A673 (cell line): Measurements from ENCODE around the gene CCL25. TPM values are rescaled to one million over a fixed set of nuclear protein-coding genes. Genes with fewer than 3 reads are reported as not detected.
A peak's percentile ranks its signal among the peaks of the same experiment; 100 is the strongest.

ENCODE experiments used
- BruUV-seq: library from RNA; stranded (reverse); fragments of 400-500 nt; replicated peaks from 2 replicates; lab custom pipeline; 2021; lab: Mats Ljungman, UMichigan
- CTCF ChIA-PET: fragments of 300-600 bp; sonication (Branson Sonifier 250); formaldehyde crosslinking; loops from one replicate; lab custom pipeline; 2022; ENCODE audit warnings: antibody characterized with exemption; lab: Charles Lee
- POLR2A ChIA-PET: fragments of 300-600 bp; sonication (Branson Sonifier 250); formaldehyde crosslinking; loops from one replicate; lab custom pipeline; 2022; ENCODE audit warnings: antibody characterized with exemption; ENCODE audit not compliant: low non-redundant PET; lab: Charles Lee
- DNase-seq: peaks from one replicate; pipeline ENCODE4 v3.0.0-alpha.2; 2015; ENCODE audit warnings: low spot score
- H3K27ac ChIP-seq: fragments of 200-600 bp; sonication (generic); 2 replicates; pipeline ENCODE4 v1.5.1; 2016; ENCODE audit warnings: mixed run types, low read depth, mild to moderate bottlenecking, mixed read lengths, antibody characterized with exemption, low read length; ENCODE audit not compliant: poor library complexity, severe bottlenecking
- H3K27me3 ChIP-seq: fragments of 200-600 bp; sonication (generic); replicated peaks from 2 replicates; pipeline ENCODE4 v1.6.1; 2017; ENCODE audit warnings: mixed run types, low read depth, mild to moderate bottlenecking, mixed read lengths, antibody characterized with exemption, low read length; ENCODE audit not compliant: insufficient read depth, poor library complexity
- H3K36me3 ChIP-seq: fragments of 200-600 bp; sonication (generic); 2 replicates; pipeline ENCODE4 v1.6.1; 2016; ENCODE audit warnings: mixed run types, mild to moderate bottlenecking, mixed read lengths, antibody characterized with exemption, low read length; ENCODE audit not compliant: insufficient read depth, poor library complexity, severe bottlenecking
- H3K4me1 ChIP-seq: fragments of 200-600 bp; sonication (generic); 2 replicates; pipeline ENCODE4 v1.6.1; 2017; ENCODE audit warnings: mixed run types, mild to moderate bottlenecking, mixed read lengths, antibody characterized with exemption, low read length; ENCODE audit not compliant: insufficient read depth, poor library complexity, severe bottlenecking
- H3K4me3 ChIP-seq: fragments of 200-600 bp; sonication (generic); 2 replicates; pipeline ENCODE4 v1.5.1; 2016; ENCODE audit warnings: low read depth, mixed run types, mild to moderate bottlenecking, mixed read lengths, low read length; ENCODE audit not compliant: poor library complexity, severe bottlenecking
- H3K9me3 ChIP-seq: fragments of 200-600 bp; sonication (generic); 2 replicates; pipeline ENCODE4 v1.6.1; 2016; ENCODE audit warnings: mixed run types, low read depth, mild to moderate bottlenecking, mixed read lengths, antibody characterized with exemption, low read length; ENCODE audit not compliant: poor library complexity, severe bottlenecking
- EZH2 ChIP-seq: fragments of 200-600 bp; sonication (generic); IDR thresholded peaks from 2 replicates; pipeline ENCODE4 v1.6.1; 2017; ENCODE audit warnings: borderline replicate concordance, low read depth, mild to moderate bottlenecking, mixed read lengths, antibody characterized with exemption, low read length; ENCODE audit not compliant: poor library complexity, severe bottlenecking
- intact Hi-C: fragments of 100-400 bp; cut with micrococcal nuclease; formaldehyde crosslinking; loops from one replicate; pipeline ENCODE4 v1.10.0; 2022; ENCODE audit not compliant: unreplicated experiment
- total RNA-seq: library from RNA; stranded (reverse); gene quantifications from 2 replicates; pipeline ENCODE4 v1.2.3, GENCODE V29; 2021
- TF ChIP-seq, protein P1 (sequence below): fragments of 300-800, 200-600 bp; sonication (generic); conservative IDR thresholded peaks from 2 replicates; pipeline ENCODE4 v1.5.1; 2017; ENCODE audit warnings: low read depth, mild to moderate bottlenecking, antibody characterized with exemption, low read length, moderate library complexity, mixed read lengths

Gene CCL25
- total RNA-seq, 1 experiment from 2014 or later = not detected

DNA sequence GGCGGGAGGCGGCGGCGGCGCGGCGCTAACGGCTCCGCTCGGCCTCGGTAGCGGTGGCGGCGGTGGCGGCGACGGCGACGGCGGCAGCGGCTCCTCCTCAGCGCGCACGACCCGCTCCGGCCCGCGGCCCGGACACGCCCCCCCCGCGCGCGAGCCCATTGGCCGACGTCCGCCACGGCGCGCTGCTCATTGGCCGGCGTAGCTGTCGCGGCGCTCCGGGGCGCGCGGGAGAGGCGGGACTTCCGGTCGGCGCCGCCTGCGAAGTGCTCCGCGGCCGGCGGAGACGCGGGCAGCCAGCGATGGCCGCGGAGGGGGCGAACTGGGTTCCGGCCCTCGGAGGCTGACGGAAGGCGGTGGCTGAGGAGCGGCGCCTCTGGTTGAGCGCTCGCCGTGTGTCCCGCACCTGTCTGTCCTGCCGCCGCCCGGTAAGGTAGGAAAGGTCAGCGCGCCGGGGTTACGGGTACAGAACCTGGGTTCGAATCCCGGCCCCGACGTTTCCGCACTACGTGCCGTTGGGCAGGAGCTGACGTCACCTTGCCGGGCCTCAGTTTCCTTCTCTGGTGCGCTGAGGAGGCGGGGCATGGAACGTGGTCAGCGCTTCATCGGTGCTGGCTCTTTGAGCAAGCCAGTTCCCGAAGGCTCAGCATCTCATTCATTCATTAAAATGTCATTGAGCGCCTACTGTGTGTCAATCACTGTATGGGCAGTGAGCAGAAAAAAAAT, 46.9 kb upstream of the CCL25 start, which contains the start of gene ELAVL1:
TSS of gene ELAVL1 (minus strand) at position 108 of the 723 bp plus-strand sequence. CDS start 13,826 bp downstream, outside the sequence.
- H3K4me3 ChIP-seq = peak within 1 kb of the TSS; percentile 95
- peak within 1 kb of the TSS; percentile 87 for H3K27ac ChIP-seq
- no peaks in the 10 kb centered on the region for H3K27me3 ChIP-seq
- intact Hi-C loops = no loop called here
- CTCF ChIA-PET = interaction anchor here (1.3 kb wide), 1 partner anchor 61 kb away, joined by 5 read pairs; no protein-coding TSS in a partner anchor
- peak; percentile 94 for DNase-seq
- peaks cover 19% of the 10 kb centered on the region for H3K4me1 ChIP-seq
- no peaks in the 10 kb centered on the region for H3K36me3 ChIP-seq
- TSS peak; percentile 73 for BruUV-seq
- no peaks in the 10 kb centered on the region for H3K9me3 ChIP-seq
- POLR2A ChIA-PET = no interaction called here
- no peak for TF ChIP-seq EZH2
- TF ChIP-seq, protein P1, sequence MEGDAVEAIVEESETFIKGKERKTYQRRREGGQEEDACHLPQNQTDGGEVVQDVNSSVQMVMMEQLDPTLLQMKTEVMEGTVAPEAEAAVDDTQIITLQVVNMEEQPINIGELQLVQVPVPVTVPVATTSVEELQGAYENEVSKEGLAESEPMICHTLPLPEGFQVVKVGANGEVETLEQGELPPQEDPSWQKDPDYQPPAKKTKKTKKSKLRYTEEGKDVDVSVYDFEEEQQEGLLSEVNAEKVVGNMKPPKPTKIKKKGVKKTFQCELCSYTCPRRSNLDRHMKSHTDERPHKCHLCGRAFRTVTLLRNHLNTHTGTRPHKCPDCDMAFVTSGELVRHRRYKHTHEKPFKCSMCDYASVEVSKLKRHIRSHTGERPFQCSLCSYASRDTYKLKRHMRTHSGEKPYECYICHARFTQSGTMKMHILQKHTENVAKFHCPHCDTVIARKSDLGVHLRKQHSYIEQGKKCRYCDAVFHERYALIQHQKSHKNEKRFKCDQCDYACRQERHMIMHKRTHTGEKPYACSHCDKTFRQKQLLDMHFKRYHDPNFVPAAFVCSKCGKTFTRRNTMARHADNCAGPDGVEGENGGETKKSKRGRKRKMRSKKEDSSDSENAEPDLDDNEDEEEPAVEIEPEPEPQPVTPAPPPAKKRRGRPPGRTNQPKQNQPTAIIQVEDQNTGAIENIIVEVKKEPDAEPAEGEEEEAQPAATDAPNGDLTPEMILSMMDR = no peak

DNA sequence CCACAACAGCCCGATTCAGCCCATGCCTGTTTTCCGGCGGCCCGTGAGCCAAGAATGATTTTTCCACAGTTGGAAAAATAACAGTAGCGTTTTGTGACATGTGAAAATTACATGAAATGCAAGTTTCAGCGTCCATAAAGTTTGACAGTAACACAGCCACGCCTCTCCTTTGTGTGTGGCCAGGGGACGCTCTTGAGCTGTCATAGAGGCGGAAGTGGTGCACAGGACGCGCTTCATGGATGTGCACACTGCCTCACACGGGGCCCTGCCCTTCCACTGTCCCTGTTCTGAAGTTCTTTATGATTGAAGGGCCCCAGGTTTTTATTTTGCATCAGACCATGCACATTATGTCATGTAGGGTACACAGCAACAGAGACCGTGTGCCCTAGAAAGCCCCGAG, 34.8 kb upstream of the CCL25 start:
- TF ChIP-seq EZH2 = no peak
- TF ChIP-seq, protein P1 = peak; percentile 58
- intact Hi-C loops = loop anchor here (5.0 kb wide), 1 partner anchor 234 kb away; no protein-coding TSS in a partner anchor
- POLR2A ChIA-PET = no interaction called here
- CTCF ChIA-PET = interaction anchor here (1.1 kb wide), 1 partner anchor 16 kb away, joined by 3 read pairs; no protein-coding TSS in a partner anchor
- Histone ChIP-seq H3K4me3 (no peak overlapping the region), H3K27me3 (no peaks in the 10 kb centered on the region), H3K9me3 (no peaks in the 10 kb centered on the region), H3K36me3 (no peaks in the 10 kb centered on the region), H3K4me1 (no peaks in the 10 kb centered on the region), H3K27ac (no peak overlapping the region)
- no TSS peak for BruUV-seq
- peak; percentile 39 for DNase-seq

DNA sequence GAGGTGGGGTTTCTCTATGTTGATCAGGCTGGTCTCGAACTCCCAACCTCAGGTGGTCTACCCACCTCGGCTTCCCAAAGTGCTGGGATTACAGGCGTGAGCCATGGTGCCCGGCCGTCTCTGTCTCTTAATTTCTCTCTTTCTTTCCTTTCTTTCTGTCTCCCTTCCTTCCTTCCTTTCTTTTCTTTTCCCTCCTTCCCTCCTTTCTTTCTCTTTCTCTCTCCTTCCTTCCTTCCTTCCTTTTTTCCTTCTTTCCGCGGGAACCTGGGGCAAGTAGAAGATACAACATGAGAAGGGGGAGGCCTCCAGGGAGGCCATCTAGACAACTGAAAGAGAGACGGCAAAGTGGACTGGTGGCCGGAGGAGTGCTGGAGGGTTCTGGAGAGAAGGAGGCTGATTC, 31.9 kb upstream of the CCL25 start:
- intact Hi-C loops = no loop called here
- H3K9me3 ChIP-seq = no peaks in the 10 kb centered on the region
- no peak overlapping the region for H3K27ac ChIP-seq
- POLR2A ChIA-PET = no interaction called here
- CTCF ChIA-PET = no interaction called here
- H3K4me1 ChIP-seq = no peaks in the 10 kb centered on the region
- H3K27me3 ChIP-seq = no peaks in the 10 kb centered on the region
- H3K36me3 ChIP-seq = no peaks in the 10 kb centered on the region
- DNase-seq = no peak
- TF ChIP-seq EZH2 = no peak
- TF ChIP-seq, protein P1 = no peak
- no TSS peak for BruUV-seq
- no peak overlapping the region for H3K4me3 ChIP-seq
